Neural crest cell (in vitro differentiated cells): Measurements from ENCODE around the gene FRRS1L. TPM values are rescaled to one million over a fixed set of nuclear protein-coding genes. Genes with fewer than 3 reads are reported as not detected.

Experiments
- DNase-seq: peaks from one replicate; pipeline ENCODE4 v3.0.0; 2021; ENCODE audit warnings: low read depth, mixed read lengths, low spot score
- H3K27ac Mint-ChIP-seq: one replicate; pipeline ENCODE4 v1.8.0; 2021; ENCODE audit warnings: mild to moderate bottlenecking, mixed read lengths; ENCODE audit not compliant: unreplicated experiment
- H3K27me3 Mint-ChIP-seq: 2 replicates; pipeline ENCODE4 v1.8.0; 2021; ENCODE audit warnings: low read depth, mild to moderate bottlenecking, mixed read lengths
- H3K36me3 Mint-ChIP-seq: 2 replicates; pipeline ENCODE4 v1.8.0; 2021; ENCODE audit warnings: low read depth, mild to moderate bottlenecking, mixed read lengths
- H3K4me1 Mint-ChIP-seq: 2 replicates; pipeline ENCODE4 v1.8.0; 2021; ENCODE audit warnings: mixed read lengths
- H3K4me3 Mint-ChIP-seq: one replicate; pipeline ENCODE4 v1.8.0; 2021; ENCODE audit warnings: mild to moderate bottlenecking, mixed read lengths
- H3K9me3 Mint-ChIP-seq: 2 replicates; pipeline ENCODE4 v1.8.0; 2021; ENCODE audit warnings: mixed read lengths
- CTCF ChIP-seq: fragments of 200-600 bp; sonication (generic); conservative IDR thresholded peaks from 2 replicates; pipeline ENCODE4 v1.5.0; 2021; ENCODE audit warnings: antibody characterized with exemption, mild to moderate bottlenecking
- total RNA-seq: library from RNA; stranded (reverse); gene quantifications from 2 replicates; pipeline ENCODE4 v1.2.1, GENCODE V29; 2021

Gene FRRS1L
- total RNA-seq, 1 donor from 2014 or later: 3.4 TPM

DNA sequence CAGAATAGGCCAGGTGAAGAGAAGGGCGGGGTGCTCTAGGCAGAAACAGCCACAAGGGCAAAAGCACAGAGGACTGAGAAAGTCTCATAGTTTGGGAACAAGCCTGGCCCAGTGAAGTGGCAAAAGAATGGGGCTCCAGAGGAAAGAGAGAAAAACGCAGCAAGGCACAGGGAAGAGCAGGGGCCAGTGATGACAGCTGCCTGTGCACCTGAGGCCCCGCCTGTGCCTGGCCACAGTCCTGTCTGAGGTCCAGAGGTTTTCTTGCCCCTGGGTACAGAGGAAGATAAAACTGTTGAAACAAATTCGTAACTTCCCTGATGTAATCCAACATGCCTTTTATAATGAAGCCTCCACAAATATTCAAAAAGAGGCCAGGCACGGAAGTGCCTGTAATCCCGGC lies 22.0 kb downstream of the FRRS1L start:
- Mint-ChIP-seq H3K4me1 (no peaks in the 10 kb centered on the region), H3K27me3 (peaks cover 3% of the 10 kb centered on the region), H3K36me3 (no peaks in the 10 kb centered on the region), H3K9me3 (no peaks in the 10 kb centered on the region), H3K4me3 (no peak overlapping the region), H3K27ac (no peak overlapping the region)
- TF ChIP-seq CTCF: no peak
- DNase-seq: no peak

- Mint-ChIP-seq H3K4me3 (no peak overlapping the region), H3K27ac (peak overlapping the region; percentile 14), H3K27me3 (peaks cover 3% of the 10 kb centered on the region), H3K36me3 (no peaks in the 10 kb centered on the region), H3K9me3 (no peaks in the 10 kb centered on the region), H3K4me1 (no peaks in the 10 kb centered on the region)
- TF ChIP-seq CTCF: peak; percentile 52
- DNase-seq: no peak
Observed at GRCh38 chr9:109143881-109144562, 23.0 kb downstream of the FRRS1L start.

DNA sequence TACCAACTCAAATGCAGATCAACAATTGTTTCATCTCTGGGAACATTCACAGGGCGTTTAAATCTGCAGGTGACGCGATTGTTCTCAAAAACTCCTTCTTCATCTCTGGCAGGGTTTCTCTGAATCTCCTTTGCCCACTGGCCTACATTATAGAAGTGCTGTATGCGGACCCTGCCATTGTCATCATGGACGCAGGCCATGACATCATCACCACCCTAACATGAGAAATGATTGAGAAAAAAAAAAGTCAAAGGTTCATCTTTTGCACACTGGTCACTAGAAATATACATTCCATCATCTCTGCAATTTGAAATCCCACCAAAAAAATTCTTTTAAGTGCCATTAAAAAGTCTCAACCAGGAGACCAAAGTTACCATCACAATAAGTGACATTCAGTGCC lies 25.7 kb downstream of the FRRS1L start:
- H3K9me3 Mint-ChIP-seq: no peaks in the 10 kb centered on the region
- no peaks in the 10 kb centered on the region for H3K27me3 Mint-ChIP-seq
- no peak for TF ChIP-seq CTCF
- no peak overlapping the region for H3K4me3 Mint-ChIP-seq
- H3K4me1 Mint-ChIP-seq: no peaks in the 10 kb centered on the region
- H3K27ac Mint-ChIP-seq: no peak overlapping the region
- no peak for DNase-seq
- H3K36me3 Mint-ChIP-seq: no peaks in the 10 kb centered on the region

DNA sequence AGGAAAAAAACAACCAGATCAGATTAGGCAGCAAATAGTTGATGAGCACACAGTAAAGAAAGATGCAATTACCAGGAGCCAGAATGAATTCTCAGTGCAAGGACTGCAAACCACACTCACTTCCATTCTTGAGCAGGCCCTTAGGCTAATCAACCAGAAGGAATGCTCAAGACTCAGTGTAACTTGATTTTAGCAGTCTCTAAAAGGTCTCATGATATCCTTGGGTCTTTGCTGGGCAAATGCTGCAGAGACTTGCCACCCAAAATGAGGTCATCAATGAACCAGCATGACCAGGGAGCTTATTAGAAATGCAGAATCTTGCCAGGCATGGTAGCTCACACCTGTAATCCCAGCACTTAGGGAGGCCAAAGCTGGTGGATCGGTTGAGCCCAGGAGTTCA lies 27.2 kb downstream of the FRRS1L start:
- no peaks in the 10 kb centered on the region for H3K9me3 Mint-ChIP-seq
- H3K27me3 Mint-ChIP-seq: no peaks in the 10 kb centered on the region
- H3K27ac Mint-ChIP-seq: no peak overlapping the region
- no peaks in the 10 kb centered on the region for H3K36me3 Mint-ChIP-seq
- no peaks in the 10 kb centered on the region for H3K4me1 Mint-ChIP-seq
- TF ChIP-seq CTCF: no peak
- no peak overlapping the region for H3K4me3 Mint-ChIP-seq
- DNase-seq: no peak

GRCh38 chr9:109138421-109138820 lies 28.6 kb downstream of the FRRS1L start:
- TF ChIP-seq CTCF: no peak

More at GRCh38 chr9:109138421-109138820, 28.6 kb downstream of the FRRS1L start:
- Mint-ChIP-seq H3K4me3 (no peak overlapping the region), H3K27ac (no peak overlapping the region), H3K27me3 (no peaks in the 10 kb centered on the region), H3K4me1 (no peaks in the 10 kb centered on the region), H3K36me3 (no peaks in the 10 kb centered on the region), H3K9me3 (no peaks in the 10 kb centered on the region)
- DNase-seq: no peak
